GM18858 (cell line): ENCODE measurements around the gene KLF12.
A peak's percentile ranks its signal among the peaks of the same experiment; 100 is the strongest.

ENCODE experiments used
- ATAC-seq: cut with Tn5 transposase; IDR thresholded peaks from one replicate; pipeline ENCODE4 v1.9.1; 2021; ENCODE audit not compliant: unreplicated experiment

The KLF12 gene

GRCh38 chr13:74134221-74134776 lies at the start of gene KLF12:
Gene KLF12, minus strand, starts transcription at chr13:74134404.
- peak; percentile 47 for ATAC-seq

GRCh38 chr13:74182491-74182890 lies 48.3 kb upstream of the KLF12 start:
- no peak for ATAC-seq

GRCh38 chr13:74174810-74175209 lies 40.6 kb upstream of the KLF12 start:
- no peak for ATAC-seq

- no peak for ATAC-seq
These were observed 39.6 kb upstream of the KLF12 start for GRCh38 chr13:74173822-74174221.

GRCh38 chr13:74171641-74172040 lies 37.4 kb upstream of the KLF12 start:
- ATAC-seq: no peak

GRCh38 chr13:74169676-74170075 lies 35.5 kb upstream of the KLF12 start:
- no peak for ATAC-seq

- ATAC-seq: no peak
These were observed 34.1 kb upstream of the KLF12 start for GRCh38 chr13:74168263-74168675.

- ATAC-seq: no peak
These were observed 32.2 kb upstream of the KLF12 start for GRCh38 chr13:74166261-74167004.

- ATAC-seq: no peak
These were observed 28.6 kb upstream of the KLF12 start for GRCh38 chr13:74162782-74163181.

GRCh38 chr13:74162135-74162534 lies 27.9 kb upstream of the KLF12 start:
- ATAC-seq: no peak

- ATAC-seq: no peak
These were observed 24.6 kb upstream of the KLF12 start for GRCh38 chr13:74158571-74159352.

- no peak for ATAC-seq
These were observed 23.8 kb upstream of the KLF12 start for GRCh38 chr13:74158028-74158427.

GRCh38 chr13:74154981-74155380 lies 20.8 kb upstream of the KLF12 start:
- no peak for ATAC-seq

GRCh38 chr13:74153316-74153715 lies 19.1 kb upstream of the KLF12 start:
- ATAC-seq: no peak

- no peak for ATAC-seq
These were observed 17.7 kb upstream of the KLF12 start for GRCh38 chr13:74151859-74152258.

GRCh38 chr13:74148352-74148751 lies 14.1 kb upstream of the KLF12 start:
- ATAC-seq: no peak

GRCh38 chr13:74145249-74145975 lies 11.2 kb upstream of the KLF12 start:
- no peak for ATAC-seq

- ATAC-seq: no peak
These were observed 10.1 kb upstream of the KLF12 start for GRCh38 chr13:74144269-74144668.

- ATAC-seq: no peak
These were observed 8.1 kb upstream of the KLF12 start for GRCh38 chr13:74142257-74142656.

GRCh38 chr13:74138241-74138640 lies 4.0 kb upstream of the KLF12 start:
- no peak for ATAC-seq

- ATAC-seq: no peak
These were observed 2.0 kb upstream of the KLF12 start for GRCh38 chr13:74136084-74136658.
